SU-DHL-6 (cell line): ENCODE measurements around the gene LRRC71.

Experiments used
- H2AFZ ChIP-seq: fragments of 200-600 bp; sonication (generic); 2 replicates; pipeline ENCODE4 v1.6.1; 2014; ENCODE audit warnings: low read depth, mild to moderate bottlenecking, moderate library complexity, mixed read lengths, antibody characterized with exemption, low read length; ENCODE audit not compliant: severe bottlenecking
- H3F3A ChIP-seq: fragments of 200-600 bp; shearing (Covaris generic); 2 replicates; pipeline ENCODE4 v1.6.0; 2016; ENCODE audit warnings: antibody characterized with exemption, mild to moderate bottlenecking; ENCODE audit not compliant: insufficient read depth
- H3K27ac ChIP-seq: fragments of 200-600 bp; sonication (generic); 2 replicates; pipeline ENCODE4 v1.5.1; 2016; ENCODE audit warnings: low read depth, mild to moderate bottlenecking, low read length, moderate library complexity, mixed read lengths
- H3K27me3 ChIP-seq: fragments of 200-600 bp; sonication (generic), shearing (Covaris generic); 2 replicates; pipeline ENCODE4 v1.6.0; 2014; ENCODE audit warnings: mild to moderate bottlenecking, low read length
- H3K36me3 ChIP-seq: fragments of 200-600 bp; sonication (generic); 2 replicates; pipeline ENCODE4 v1.6.1; 2014; ENCODE audit warnings: mild to moderate bottlenecking, low read length, mixed read lengths
- H3K4me2 ChIP-seq: fragments of 300-600, 200-600 bp; shearing (Covaris generic), sonication (generic); 2 replicates; pipeline ENCODE4 v1.6.0; 2014; ENCODE audit warnings: low read length, low read depth, mild to moderate bottlenecking; ENCODE audit not compliant: poor library complexity, severe bottlenecking
- H3K4me3 ChIP-seq: fragments of 200-600 bp; sonication (generic); 2 replicates; pipeline ENCODE4 v1.5.1; 2014; ENCODE audit warnings: antibody characterized with exemption, low read length, mild to moderate bottlenecking, mixed read lengths; ENCODE audit not compliant: insufficient read depth, poor library complexity, severe bottlenecking
- H3K79me2 ChIP-seq: fragments of 200-600 bp; sonication (generic); 2 replicates; pipeline ENCODE4 v1.6.1; 2014; ENCODE audit warnings: mild to moderate bottlenecking, low read length, moderate library complexity; ENCODE audit not compliant: insufficient read depth
- H3K9ac ChIP-seq: fragments of 200-600 bp; sonication (generic); 2 replicates; pipeline ENCODE4 v1.7.0; 2014; ENCODE audit warnings: mild to moderate bottlenecking, low read length
- H3K9me2 ChIP-seq: fragments of 200-600 bp; sonication (generic); replicated peaks from 2 replicates; pipeline ENCODE4 v1.6.1; 2014; ENCODE audit warnings: low read length; ENCODE audit not compliant: insufficient read depth
- H3K9me3 ChIP-seq: fragments of 200-600 bp; sonication (generic); 2 replicates; pipeline ENCODE4 v1.6.1; 2014; ENCODE audit warnings: low read length, mixed read lengths; ENCODE audit not compliant: insufficient read depth
- H4K20me1 ChIP-seq: fragments of 200-600 bp; sonication (generic); 2 replicates; pipeline ENCODE4 v1.6.1; 2014; ENCODE audit warnings: low read depth, mild to moderate bottlenecking, antibody characterized with exemption, low read length, moderate library complexity, mixed read lengths
- CTCF ChIP-seq: fragments of 200-600 bp; sonication (generic); IDR thresholded peaks from one replicate; pipeline ENCODE4 v1.5.1; 2017; ENCODE audit warnings: antibody characterized with exemption, mild to moderate bottlenecking, low read length, moderate library complexity; ENCODE audit not compliant: insufficient read depth, poor library complexity, severe bottlenecking
- EZH2phosphoT487 ChIP-seq: fragments of 200-600 bp; sonication (generic), shearing (Covaris generic); conservative IDR thresholded peaks from 2 replicates; pipeline ENCODE4 v1.6.1; 2018; ENCODE audit warnings: mild to moderate bottlenecking, antibody characterized with exemption, low read length, moderate library complexity, mixed read lengths

LRRC71 gene

GRCh38 chr1:156896490-156897033, 23.9 kb upstream of the LRRC71 start:
- Histone ChIP-seq H3F3A (no peaks in the 10 kb centered on the region), H3K4me2 (no peak overlapping the region), H3K9me3 (no peaks in the 10 kb centered on the region), H3K79me2 (no peaks in the 10 kb centered on the region), H3K9ac (no peak overlapping the region), H3K27ac (no peak overlapping the region), H3K27me3 (0 out of 2 replicates have a peak, but pooled peaks cover 2% of the 10 kb centered on the region), H4K20me1 (no peaks in the 10 kb centered on the region), H2AFZ (no peak overlapping the region), H3K9me2 (no peaks in the 10 kb centered on the region), H3K4me3 (no peak overlapping the region), H3K36me3 (no peaks in the 10 kb centered on the region)
- TF ChIP-seq EZH2phosphoT487 (no peak), CTCF (no peak)

GRCh38 chr1:156897078-156897825, 23.2 kb upstream of the LRRC71 start:
- no peaks in the 10 kb centered on the region for H3K79me2 ChIP-seq
- no peaks in the 10 kb centered on the region for H3K9me2 ChIP-seq
- TF ChIP-seq EZH2phosphoT487 (no peak), CTCF (no peak)
- H3K27ac ChIP-seq, result no peak overlapping the region
- no peak overlapping the region for H3K4me3 ChIP-seq
- no peak overlapping the region for H3K4me2 ChIP-seq
- 0 out of 2 replicates have a peak, but pooled peaks cover 2% of the 10 kb centered on the region for H3K27me3 ChIP-seq
- no peaks in the 10 kb centered on the region for H3F3A ChIP-seq
- no peaks in the 10 kb centered on the region for H3K36me3 ChIP-seq
- H2AFZ ChIP-seq, result no peak overlapping the region
- H3K9me3 ChIP-seq, result no peaks in the 10 kb centered on the region
- H4K20me1 ChIP-seq, result no peaks in the 10 kb centered on the region
- H3K9ac ChIP-seq, result no peak overlapping the region

GRCh38 chr1:156898161-156898566, 22.3 kb upstream of the LRRC71 start:
- Histone ChIP-seq H3K79me2 (no peaks in the 10 kb centered on the region), H3K9me3 (no peaks in the 10 kb centered on the region), H4K20me1 (no peaks in the 10 kb centered on the region), H3K4me2 (no peak overlapping the region), H3K9me2 (no peaks in the 10 kb centered on the region), H3K9ac (no peak overlapping the region), H3K4me3 (no peak overlapping the region), H3K36me3 (no peaks in the 10 kb centered on the region), H3K27me3 (0 out of 2 replicates have a peak, but pooled peaks cover 2% of the 10 kb centered on the region), H3F3A (no peaks in the 10 kb centered on the region), H3K27ac (no peak overlapping the region), H2AFZ (no peak overlapping the region)
- TF ChIP-seq CTCF (no peak), EZH2phosphoT487 (no peak)
